Neural cell (in vitro differentiated cells): Measurements from ENCODE around the gene IMMP2L.

Experiments used
- EP300 ChIP-seq: fragments of 450-650 bp; conservative IDR thresholded peaks from 2 replicates; pipeline ENCODE4 v1.6.1; 2014; ENCODE audit warnings: antibody characterized with exemption, mild to moderate bottlenecking, moderate library complexity; ENCODE audit not compliant: poor library complexity, severe bottlenecking
- EZH2 ChIP-seq: fragments of 200-600, 300-800 bp; shearing (Covaris generic), sonication (generic); IDR thresholded peaks from 2 replicates; pipeline ENCODE4 v1.6.1; 2014; ENCODE audit warnings: antibody characterized with exemption, low read length, borderline replicate concordance, mild to moderate bottlenecking; ENCODE audit not compliant: insufficient read depth, poor library complexity, severe bottlenecking
- MXI1 ChIP-seq: fragments of 450-650 bp; conservative IDR thresholded peaks from 2 replicates; pipeline ENCODE4 v1.6.1; 2014; ENCODE audit warnings: antibody characterized with exemption, mild to moderate bottlenecking; ENCODE audit not compliant: poor library complexity, severe bottlenecking
- POLR2AphosphoS5 ChIP-seq: IDR thresholded peaks from 2 replicates; pipeline ENCODE4 v1.6.1; 2012
- RAD21 ChIP-seq: fragments of 450-650 bp; conservative IDR thresholded peaks from 2 replicates; pipeline ENCODE4 v1.6.1; 2014; ENCODE audit warnings: antibody characterized with exemption, mild to moderate bottlenecking, moderate library complexity
- SMC3 ChIP-seq: fragments of 450-650 bp; conservative IDR thresholded peaks from 2 replicates; pipeline ENCODE4 v1.6.1; 2014; ENCODE audit warnings: antibody characterized with exemption, mild to moderate bottlenecking, moderate library complexity; ENCODE audit not compliant: poor library complexity
- TAF1 ChIP-seq: IDR thresholded peaks from 2 replicates; pipeline ENCODE4 v1.6.1; 2012; ENCODE audit warnings: low read depth
- TF ChIP-seq, protein P1 (sequence below): fragments of 450-650 bp; IDR thresholded peaks from 2 replicates; pipeline ENCODE4 v1.5.1; 2014; ENCODE audit warnings: antibody characterized with exemption, mild to moderate bottlenecking, moderate library complexity; ENCODE audit not compliant: poor library complexity, severe bottlenecking
- TF ChIP-seq, protein P2 (sequence below): IDR thresholded peaks from 2 replicates; pipeline ENCODE4 v1.6.1; 2012; ENCODE audit warnings: borderline replicate concordance

DNA sequence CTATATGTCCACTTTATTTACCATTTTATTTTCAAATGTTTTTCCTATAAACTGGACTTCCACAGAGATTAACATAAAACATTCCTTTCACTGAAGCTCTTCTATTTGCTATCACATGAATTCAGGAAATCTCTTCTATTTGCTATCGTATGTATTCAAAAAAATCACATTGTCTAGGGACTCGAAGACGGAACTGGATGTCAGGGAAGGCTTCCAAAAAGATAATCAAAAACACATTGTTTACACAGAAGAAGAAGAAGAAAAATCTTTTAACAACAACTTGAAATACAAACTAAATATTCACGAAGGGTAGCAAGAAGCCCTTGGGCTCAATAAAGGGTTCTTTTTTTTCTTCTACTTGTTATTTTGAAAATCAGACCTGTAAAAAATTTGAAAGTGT lies 897.5 kb downstream of the IMMP2L start:
- TF ChIP-seq EZH2 (no peak), SMC3 (no peak), MXI1 (no peak), EP300 (no peak), TAF1 (no peak), RAD21 (no peak), POLR2AphosphoS5 (no peak)
- TF ChIP-seq, protein P1, sequence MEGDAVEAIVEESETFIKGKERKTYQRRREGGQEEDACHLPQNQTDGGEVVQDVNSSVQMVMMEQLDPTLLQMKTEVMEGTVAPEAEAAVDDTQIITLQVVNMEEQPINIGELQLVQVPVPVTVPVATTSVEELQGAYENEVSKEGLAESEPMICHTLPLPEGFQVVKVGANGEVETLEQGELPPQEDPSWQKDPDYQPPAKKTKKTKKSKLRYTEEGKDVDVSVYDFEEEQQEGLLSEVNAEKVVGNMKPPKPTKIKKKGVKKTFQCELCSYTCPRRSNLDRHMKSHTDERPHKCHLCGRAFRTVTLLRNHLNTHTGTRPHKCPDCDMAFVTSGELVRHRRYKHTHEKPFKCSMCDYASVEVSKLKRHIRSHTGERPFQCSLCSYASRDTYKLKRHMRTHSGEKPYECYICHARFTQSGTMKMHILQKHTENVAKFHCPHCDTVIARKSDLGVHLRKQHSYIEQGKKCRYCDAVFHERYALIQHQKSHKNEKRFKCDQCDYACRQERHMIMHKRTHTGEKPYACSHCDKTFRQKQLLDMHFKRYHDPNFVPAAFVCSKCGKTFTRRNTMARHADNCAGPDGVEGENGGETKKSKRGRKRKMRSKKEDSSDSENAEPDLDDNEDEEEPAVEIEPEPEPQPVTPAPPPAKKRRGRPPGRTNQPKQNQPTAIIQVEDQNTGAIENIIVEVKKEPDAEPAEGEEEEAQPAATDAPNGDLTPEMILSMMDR = no peak
- TF ChIP-seq, protein P2, sequence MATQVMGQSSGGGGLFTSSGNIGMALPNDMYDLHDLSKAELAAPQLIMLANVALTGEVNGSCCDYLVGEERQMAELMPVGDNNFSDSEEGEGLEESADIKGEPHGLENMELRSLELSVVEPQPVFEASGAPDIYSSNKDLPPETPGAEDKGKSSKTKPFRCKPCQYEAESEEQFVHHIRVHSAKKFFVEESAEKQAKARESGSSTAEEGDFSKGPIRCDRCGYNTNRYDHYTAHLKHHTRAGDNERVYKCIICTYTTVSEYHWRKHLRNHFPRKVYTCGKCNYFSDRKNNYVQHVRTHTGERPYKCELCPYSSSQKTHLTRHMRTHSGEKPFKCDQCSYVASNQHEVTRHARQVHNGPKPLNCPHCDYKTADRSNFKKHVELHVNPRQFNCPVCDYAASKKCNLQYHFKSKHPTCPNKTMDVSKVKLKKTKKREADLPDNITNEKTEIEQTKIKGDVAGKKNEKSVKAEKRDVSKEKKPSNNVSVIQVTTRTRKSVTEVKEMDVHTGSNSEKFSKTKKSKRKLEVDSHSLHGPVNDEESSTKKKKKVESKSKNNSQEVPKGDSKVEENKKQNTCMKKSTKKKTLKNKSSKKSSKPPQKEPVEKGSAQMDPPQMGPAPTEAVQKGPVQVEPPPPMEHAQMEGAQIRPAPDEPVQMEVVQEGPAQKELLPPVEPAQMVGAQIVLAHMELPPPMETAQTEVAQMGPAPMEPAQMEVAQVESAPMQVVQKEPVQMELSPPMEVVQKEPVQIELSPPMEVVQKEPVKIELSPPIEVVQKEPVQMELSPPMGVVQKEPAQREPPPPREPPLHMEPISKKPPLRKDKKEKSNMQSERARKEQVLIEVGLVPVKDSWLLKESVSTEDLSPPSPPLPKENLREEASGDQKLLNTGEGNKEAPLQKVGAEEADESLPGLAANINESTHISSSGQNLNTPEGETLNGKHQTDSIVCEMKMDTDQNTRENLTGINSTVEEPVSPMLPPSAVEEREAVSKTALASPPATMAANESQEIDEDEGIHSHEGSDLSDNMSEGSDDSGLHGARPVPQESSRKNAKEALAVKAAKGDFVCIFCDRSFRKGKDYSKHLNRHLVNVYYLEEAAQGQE = no peak
